Measurements from ENCODE around the gene SASS6. TPM values are rescaled to one million over a fixed set of nuclear protein-coding genes. Genes with fewer than 3 reads are reported as not detected.
"Not testable (repeated sequence)": the region's sequence is repeated elsewhere in the genome, so short reads cannot be mapped to it uniquely, and the experiment has no call there.

Gene SASS6
- total and polyA plus RNA-seq, 5 experiments from 2014 or later = 1.7 to 6.7 (median 2.4) TPM

DNA sequence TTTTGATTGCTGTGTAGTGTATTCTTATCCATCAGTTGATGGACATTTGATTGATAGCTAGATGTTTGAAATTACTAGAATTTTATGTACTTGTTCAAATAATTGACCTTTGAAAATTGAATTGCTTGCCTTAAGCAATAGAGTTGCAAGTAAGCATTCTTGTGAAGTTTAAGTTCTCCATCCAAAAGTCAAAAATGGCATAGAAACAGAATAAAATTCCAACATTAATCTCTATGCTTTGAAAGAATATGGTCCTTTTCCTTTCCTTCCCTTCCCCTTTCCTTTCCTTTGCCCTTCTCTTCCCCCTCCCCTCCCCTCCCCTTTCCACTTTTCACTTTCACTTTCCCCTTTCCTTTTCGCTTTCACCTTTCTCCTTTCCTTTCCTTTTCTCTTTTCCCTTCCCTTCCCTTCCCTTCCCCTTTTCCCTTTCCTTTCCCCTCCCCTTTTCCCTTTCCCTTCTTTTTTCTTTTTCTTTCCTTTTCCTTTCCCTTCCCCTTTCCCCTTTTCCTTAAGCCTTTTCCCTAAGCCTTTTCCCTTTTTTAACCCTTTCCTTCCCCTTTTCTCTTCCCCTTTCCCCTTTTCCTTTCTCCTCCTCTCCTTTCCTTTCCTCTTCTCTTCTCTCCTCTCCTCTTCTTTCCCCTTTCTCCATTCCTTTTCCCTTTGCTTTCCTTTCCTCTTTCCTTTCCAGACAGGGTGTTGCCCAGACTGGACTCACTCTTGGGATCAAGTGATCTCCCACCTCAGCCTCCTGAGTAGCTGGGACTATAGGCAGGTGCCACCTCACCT lies 67.4 kb downstream of the SASS6 start:
- ATAC-seq = no peak
- H3K27ac Mint-ChIP-seq = peak overlapping the region; percentile 11 to 92 (median 78)
- peaks cover 18 to 32% (median 21%) of the 10 kb centered on the region in 4 donors for H3K4me1 Mint-ChIP-seq
- no peak for DNase-seq
- H3K9me3 Mint-ChIP-seq = no peaks in the 10 kb centered on the region
- POLR2A ChIA-PET = no interaction called here
- peaks cover 0 to 90% (median 34%) of the 10 kb centered on the region in 3 donors for H3K36me3 Mint-ChIP-seq
- no peaks in the 10 kb centered on the region for H3K27me3 Mint-ChIP-seq
- H3K4me3 Mint-ChIP-seq = peak overlapping the region in 4 of 10 donors; percentile 14 to 73 (median 24)

DNA sequence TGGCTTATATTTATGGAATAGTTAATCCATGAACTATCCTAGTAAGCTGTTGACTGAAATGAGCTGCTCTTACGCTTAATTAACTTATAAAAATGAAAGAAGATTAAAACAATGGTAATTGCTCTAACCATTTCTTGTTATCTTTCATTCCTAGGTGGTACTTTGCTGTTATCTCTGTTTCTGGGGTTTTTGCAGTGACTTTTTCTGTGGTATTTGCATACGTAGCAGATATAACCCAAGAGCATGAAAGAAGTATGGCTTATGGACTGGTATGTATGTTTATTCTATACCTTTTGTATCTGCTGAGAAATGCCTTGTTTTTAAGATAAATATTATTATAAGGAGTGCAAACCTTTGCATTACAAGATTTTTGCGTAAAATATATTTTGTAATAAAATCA lies 71.0 kb downstream of the SASS6 start:
- peaks cover 20 to 33% (median 24%) of the 10 kb centered on the region in 4 donors for H3K4me1 Mint-ChIP-seq
- peaks cover 0 to 87% (median 27%) of the 10 kb centered on the region in 3 donors for H3K36me3 Mint-ChIP-seq
- POLR2A ChIA-PET = interaction anchor here (1.1 kb wide), 1 partner anchor 49 kb away, joined by 3 read pairs; no protein-coding TSS in a partner anchor
- no peaks in the 10 kb centered on the region for H3K27me3 Mint-ChIP-seq
- ATAC-seq = no peak
- H3K27ac Mint-ChIP-seq = no peak overlapping the region
- H3K4me3 Mint-ChIP-seq = no peak overlapping the region
- no peaks in the 10 kb centered on the region for H3K9me3 Mint-ChIP-seq
- DNase-seq = no peak

DNA sequence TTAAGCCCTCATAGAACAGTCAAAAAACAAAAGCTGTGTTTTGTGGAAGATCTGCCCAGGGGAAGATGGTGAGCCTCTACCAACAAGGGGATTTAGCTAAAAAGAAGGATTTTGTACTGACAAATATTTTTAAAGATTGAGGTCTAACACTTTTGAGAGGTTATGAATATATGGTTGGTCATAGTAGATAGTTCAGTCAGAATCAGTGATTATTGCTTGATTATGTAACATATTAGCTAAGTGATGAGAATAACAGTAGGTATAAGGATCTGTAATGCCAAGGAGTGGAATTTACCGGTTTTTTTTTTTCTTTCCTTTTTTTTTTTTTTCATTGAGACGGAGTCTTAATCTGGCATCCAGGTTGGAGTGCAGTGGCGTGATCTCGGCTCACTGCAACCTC lies 79.0 kb downstream of the SASS6 start:
- no peak for DNase-seq
- Mint-ChIP-seq H3K36me3 (peaks cover 0 to 80% (median 11%) of the 10 kb centered on the region in 3 donors), H3K9me3 (no peaks in the 10 kb centered on the region), H3K4me3 (no peak overlapping the region), H3K27ac (peak overlapping the region in 3 of 10 donors; percentile 26 to 84 (median 68)), H3K27me3 (no peaks in the 10 kb centered on the region), H3K4me1 (peaks cover 20 to 49% (median 44%) of the 10 kb centered on the region in 4 donors)
- POLR2A ChIA-PET = no interaction called here
- ATAC-seq = no peak

DNA sequence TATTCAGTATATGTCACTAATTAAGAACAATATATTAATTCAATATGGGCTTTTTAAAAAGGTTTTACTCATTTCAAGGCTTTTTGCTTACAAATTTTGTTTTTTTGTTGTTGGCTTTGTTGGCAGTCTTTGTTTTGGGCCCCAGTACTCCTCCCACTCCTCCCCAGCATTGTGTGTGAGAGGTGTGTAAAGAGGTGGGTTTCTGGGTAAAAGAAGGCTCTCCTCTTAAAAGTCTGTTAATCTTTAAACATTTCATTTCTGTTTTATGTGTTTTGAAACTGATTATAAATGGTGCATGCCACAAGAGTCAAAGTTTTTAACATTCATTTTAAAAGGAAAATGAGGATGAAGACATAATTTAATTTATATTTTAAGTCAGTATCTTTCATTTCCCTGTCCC lies 79.6 kb downstream of the SASS6 start:
- Mint-ChIP-seq H3K4me1 (peaks cover 25 to 55% (median 50%) of the 10 kb centered on the region in 4 donors), H3K4me3 (no peak overlapping the region), H3K27me3 (no peaks in the 10 kb centered on the region), H3K36me3 (peaks cover 0 to 76% (median 14%) of the 10 kb centered on the region in 3 donors), H3K27ac (peak overlapping the region in 2 of 10 donors; percentile 26 to 84), H3K9me3 (no peaks in the 10 kb centered on the region)
- DNase-seq (no peak), ATAC-seq (no peak)
- POLR2A ChIA-PET = no interaction called here

DNA sequence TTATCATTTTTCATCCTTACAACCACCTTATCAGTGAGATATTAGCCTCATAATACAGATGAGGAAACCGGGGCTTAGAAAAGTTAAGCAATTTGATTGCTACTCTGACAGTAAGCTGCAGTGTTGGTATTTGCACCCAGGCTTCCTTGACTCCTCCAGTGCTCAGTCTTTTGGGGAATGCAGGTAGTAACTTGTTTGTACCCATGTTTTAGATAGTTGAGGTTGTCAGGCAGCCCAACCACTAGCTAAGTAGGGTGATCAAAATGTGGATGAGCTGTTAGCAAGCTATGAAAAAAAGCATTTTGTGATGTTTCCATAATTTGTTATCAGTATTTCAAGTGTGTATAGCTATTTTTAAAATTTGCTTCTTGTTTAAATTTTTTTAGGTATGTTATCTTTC lies 80.8 kb downstream of the SASS6 start:
- peaks cover 0 to 64% (median 14%) of the 10 kb centered on the region in 3 donors for H3K36me3 Mint-ChIP-seq
- H3K4me1 Mint-ChIP-seq = peaks cover 26 to 64% (median 60%) of the 10 kb centered on the region in 4 donors
- H3K27ac Mint-ChIP-seq = peak overlapping the region in 3 of 10 donors; percentile 31 to 70 (median 52)
- H3K4me3 Mint-ChIP-seq = no peak overlapping the region
- POLR2A ChIA-PET = interaction anchor here (0.7 kb wide), 1 partner anchor 1226 kb away, joined by 3 read pairs; no protein-coding TSS in a partner anchor
- H3K27me3 Mint-ChIP-seq = no peaks in the 10 kb centered on the region
- H3K9me3 Mint-ChIP-seq = no peaks in the 10 kb centered on the region
- DNase-seq (no peak), ATAC-seq (no peak)

DNA sequence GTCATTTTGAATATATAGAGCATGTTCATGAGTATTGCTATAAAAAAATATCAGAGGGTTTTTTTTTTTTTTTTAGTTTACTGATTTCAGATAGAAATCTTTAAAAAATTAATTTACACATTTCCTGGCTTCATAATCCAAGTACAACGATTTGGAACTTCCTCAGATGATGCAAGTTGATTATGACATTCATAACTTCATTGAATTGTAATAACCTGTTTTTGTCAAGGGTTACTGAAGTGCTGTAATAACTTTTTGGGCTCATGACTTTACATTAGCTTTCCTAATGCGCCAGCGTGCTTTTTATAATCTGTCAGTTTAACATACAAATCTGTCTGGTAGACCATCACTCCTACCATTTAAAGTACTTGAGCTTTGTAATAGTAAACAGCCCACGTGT lies 81.3 kb downstream of the SASS6 start:
- Mint-ChIP-seq H3K4me3 (no peak overlapping the region), H3K36me3 (peaks cover 0 to 59% (median 14%) of the 10 kb centered on the region in 3 donors)
- POLR2A ChIA-PET = no interaction called here

DNA sequence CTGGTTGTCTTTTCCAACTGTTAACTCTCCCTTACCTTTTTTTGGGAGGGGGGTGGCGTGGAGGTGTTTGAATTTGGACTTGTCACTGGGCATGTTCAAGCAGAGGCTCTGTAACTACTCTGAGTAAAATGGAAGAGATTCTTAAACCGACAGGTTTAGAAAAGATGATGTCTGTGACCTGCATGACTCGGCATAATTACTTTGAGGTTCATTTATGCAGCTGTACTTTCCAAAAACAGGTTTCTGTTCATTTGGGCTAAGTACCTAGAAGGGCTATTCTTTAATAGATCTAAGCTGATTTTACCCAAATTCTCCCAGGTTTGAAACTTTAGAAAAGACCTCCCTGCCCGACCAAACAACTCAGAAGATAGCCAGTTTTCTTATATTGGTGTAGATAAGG lies 82.6 kb downstream of the SASS6 start:
- H3K27ac Mint-ChIP-seq = peak overlapping the region in 6 of 10 donors; percentile 16 to 74 (median 46)
- peaks cover 27 to 68% (median 66%) of the 10 kb centered on the region in 4 donors for H3K4me1 Mint-ChIP-seq
- H3K27me3 Mint-ChIP-seq = no peaks in the 10 kb centered on the region
- no peak overlapping the region for H3K4me3 Mint-ChIP-seq
- H3K36me3 Mint-ChIP-seq = peaks cover 0 to 48% (median 10%) of the 10 kb centered on the region in 3 donors
- POLR2A ChIA-PET = no interaction called here
- no peak for ATAC-seq
- H3K9me3 Mint-ChIP-seq = no peaks in the 10 kb centered on the region
- DNase-seq = no peak

More for the DNA sequence above, 81.3 kb downstream of the SASS6 start:
- Mint-ChIP-seq H3K9me3 (no peaks in the 10 kb centered on the region), H3K27me3 (no peaks in the 10 kb centered on the region), H3K4me1 (peaks cover 27 to 65% (median 61%) of the 10 kb centered on the region in 4 donors), H3K27ac (peak overlapping the region in 3 of 10 donors; percentile 35 to 40 (median 37))
- no peak for DNase-seq
- ATAC-seq = no peak

DNA sequence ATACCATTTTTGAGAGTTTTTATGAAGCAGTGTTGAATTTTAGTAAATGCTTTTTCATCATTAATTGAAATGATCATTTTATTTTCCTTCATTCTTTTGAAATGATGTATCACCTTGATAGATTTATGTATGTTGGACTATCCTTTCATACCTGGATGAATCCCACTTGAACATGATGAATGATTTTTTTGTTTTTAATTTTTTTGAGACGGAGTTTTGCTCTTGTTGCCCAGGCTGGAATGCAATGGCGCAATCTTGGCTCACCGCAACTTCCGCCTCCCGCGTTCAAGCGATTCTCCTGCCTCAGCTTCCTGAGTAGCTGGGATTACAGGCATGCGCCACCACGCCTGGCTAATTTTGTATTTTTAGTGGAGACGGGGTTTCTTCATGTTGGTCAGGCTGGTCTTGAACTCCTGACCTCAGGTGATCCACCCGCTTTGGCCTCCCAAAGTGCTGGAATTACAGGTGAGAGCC lies 85.5 kb downstream of the SASS6 start:
- Mint-ChIP-seq H3K4me3 (peak overlapping the region in 9 of 10 donors; percentile 30 to 71 (median 59)), H3K36me3 (peaks cover 0 to 45% (median 13%) of the 10 kb centered on the region in 3 donors), H3K27ac (peak overlapping the region in 8 of 10 donors; percentile 29 to 91 (median 66)), H3K4me1 (peaks cover 36 to 83% (median 80%) of the 10 kb centered on the region in 4 donors)
- H3K9me3 Mint-ChIP-seq, H3K27me3 Mint-ChIP-seq, ATAC-seq, DNase-seq: not testable (repeated sequence)
- POLR2A ChIA-PET = interaction anchor here (0.6 kb wide), 1 partner anchor 14 kb away, joined by 3 read pairs; no protein-coding TSS in a partner anchor

DNA sequence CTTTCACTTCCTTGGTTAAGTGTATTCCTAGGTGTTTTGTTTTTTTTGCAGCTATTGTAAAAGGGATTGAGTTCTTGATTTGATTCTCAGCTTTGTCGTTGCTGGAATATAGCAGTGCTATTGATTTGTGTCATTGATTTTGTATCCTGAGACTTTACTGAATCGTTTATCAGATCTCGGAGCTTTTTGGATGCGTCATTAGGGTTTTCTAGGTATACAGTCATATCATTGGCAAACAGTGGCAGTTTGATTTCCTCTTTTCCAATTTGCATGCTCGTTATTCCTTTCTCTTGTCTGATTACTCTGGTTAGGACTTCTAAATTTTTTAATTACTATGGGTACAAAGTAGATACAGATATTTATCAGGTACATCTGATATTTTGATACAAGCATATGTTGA lies 87.5 kb downstream of the SASS6 start:
- Mint-ChIP-seq H3K9me3 (no peaks in the 10 kb centered on the region), H3K4me3 (peak overlapping the region in 7 of 10 donors; percentile 29 to 66 (median 52)), H3K36me3 (peaks cover 0 to 29% (median 13%) of the 10 kb centered on the region in 3 donors), H3K27me3 (no peaks in the 10 kb centered on the region), H3K27ac (peak overlapping the region in 2 of 10 donors; percentile 27 to 61), H3K4me1 (peaks cover 36 to 89% (median 88%) of the 10 kb centered on the region in 4 donors)
- POLR2A ChIA-PET = interaction anchor here (0.7 kb wide), 1 partner anchor 16 kb away, joined by 3 read pairs; no protein-coding TSS in a partner anchor
- DNase-seq (no peak), ATAC-seq (no peak)

DNA sequence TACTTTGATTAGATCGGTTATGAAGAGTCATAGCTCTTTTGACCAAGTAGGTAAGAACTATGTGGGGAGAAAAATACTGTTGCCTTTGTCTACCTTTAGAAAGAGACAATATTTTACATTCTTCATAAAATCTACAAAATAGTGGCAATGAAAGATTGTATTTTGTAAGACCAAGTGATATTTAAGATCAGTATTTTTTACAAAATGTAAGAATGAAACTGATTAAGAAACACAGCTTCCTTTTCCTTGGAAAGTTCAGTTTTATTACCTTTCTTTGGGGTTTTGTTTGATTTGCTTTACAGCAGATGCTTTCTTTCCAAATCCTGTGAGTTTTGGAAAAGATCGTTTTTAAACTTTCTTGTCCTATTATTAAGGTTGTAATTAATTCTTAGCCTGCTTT lies 93.1 kb downstream of the SASS6 start:
- peaks cover 22 to 71% (median 64%) of the 10 kb centered on the region in 4 donors for H3K4me1 Mint-ChIP-seq
- DNase-seq = no peak
- ATAC-seq = no peak
- peaks cover 0 to 16% (median 8%) of the 10 kb centered on the region in 3 donors for H3K36me3 Mint-ChIP-seq
- H3K9me3 Mint-ChIP-seq = no peaks in the 10 kb centered on the region
- peak overlapping the region; percentile 92 to 99 (median 97) for H3K4me3 Mint-ChIP-seq
- peak overlapping the region; percentile 96 to 100 (median 100) for H3K27ac Mint-ChIP-seq
- POLR2A ChIA-PET = interaction anchor here (1.4 to 2.8 kb wide), 3 partner anchors 70 to 189 kb away, joined by 4 to 12 read pairs (median 10); partner anchors contain the start of genes AGL, SASS6, SLC35A3 and TRMT13
- H3K27me3 Mint-ChIP-seq = no peaks in the 10 kb centered on the region

DNA sequence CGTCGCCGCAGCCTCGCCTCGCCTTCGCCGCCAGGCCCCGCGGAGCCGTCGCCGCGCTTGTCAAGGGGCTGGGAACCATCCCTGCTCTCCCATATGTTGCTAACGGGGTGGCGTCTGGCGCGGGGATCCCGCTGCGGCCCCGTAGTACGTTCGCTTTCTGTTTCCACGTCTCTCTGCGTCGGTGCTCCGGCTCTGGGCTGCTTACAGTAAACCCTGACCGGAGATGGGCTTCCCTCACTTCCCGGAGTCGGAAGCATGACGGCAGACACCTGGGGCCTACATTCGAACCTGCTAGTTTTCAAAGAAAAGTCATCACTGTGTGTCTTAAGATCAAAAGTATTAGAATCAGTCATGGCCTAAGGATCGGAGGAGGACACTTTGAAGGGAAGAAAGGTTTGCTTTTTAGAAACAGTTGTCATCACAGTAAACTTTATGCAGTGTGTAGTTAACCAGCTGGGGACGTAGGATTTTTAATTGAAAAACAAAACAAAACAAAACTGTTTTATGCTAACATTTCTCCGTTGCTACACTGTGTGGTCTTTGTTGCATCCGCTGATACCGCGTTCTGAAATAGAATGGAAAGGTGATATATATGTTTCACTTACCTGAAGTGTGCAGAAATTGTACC lies 94.0 kb downstream of the SASS6 start:
- Mint-ChIP-seq H3K4me3 (peak overlapping the region; percentile 92 to 99 (median 97)), H3K36me3 (peaks cover 0 to 8% (median 3%) of the 10 kb centered on the region in 3 donors), H3K27me3 (no peaks in the 10 kb centered on the region), H3K9me3 (no peaks in the 10 kb centered on the region), H3K4me1 (peaks cover 20 to 64% (median 55%) of the 10 kb centered on the region in 4 donors), H3K27ac (peak overlapping the region; percentile 96 to 100 (median 100))
- ATAC-seq (peak; percentile 51 to 61), DNase-seq (peak; percentile 46 to 90 (median 78))
- POLR2A ChIA-PET = interaction anchor here (1.4 to 2.8 kb wide), 8 partner anchors 15 to 273 kb away, joined by 3 to 17 read pairs (median 6); partner anchors contain the start of genes AGL, DBT, FRRS1 and SASS6

Data from naive thymus-derived CD8-positive, alpha-beta T cell (primary cell).